ENCODE data around the gene RPS6KB1. TPM values are rescaled to one million over a fixed set of nuclear protein-coding genes. Genes with fewer than 3 reads are reported as not detected.

RPS6KB1 gene
- polyA plus RNA-seq, 1 donor from 2014 or later, result 25.3 TPM

DNA sequence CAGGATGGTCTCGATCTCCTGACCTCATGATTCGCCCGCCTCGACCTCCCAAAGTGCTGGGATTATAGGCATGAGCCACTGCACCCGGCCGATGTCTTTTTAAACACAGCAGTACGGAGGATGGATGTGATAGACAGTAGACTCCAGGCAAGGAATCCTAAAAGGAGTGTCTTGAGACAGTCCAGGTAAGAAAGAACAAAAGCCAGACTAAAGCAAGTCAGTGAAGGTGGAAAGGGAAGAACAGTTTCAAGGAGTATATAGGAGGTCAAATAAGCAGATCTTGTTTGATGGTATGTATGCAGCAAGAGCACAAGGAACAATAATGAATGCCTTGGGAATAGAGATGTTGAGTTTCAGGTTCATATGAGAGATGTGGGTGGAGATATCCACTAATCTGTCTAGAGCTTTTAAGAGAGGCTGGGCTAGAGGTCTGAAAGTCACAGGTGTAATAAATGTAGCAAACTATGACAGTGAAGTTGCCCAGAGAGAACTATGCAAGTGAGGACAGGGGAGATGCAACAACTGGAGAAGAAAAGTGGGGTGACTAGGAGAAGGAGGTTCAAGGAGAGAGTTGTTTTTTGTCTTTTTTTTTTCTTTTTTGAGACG lies 4.7 kb upstream of the RPS6KB1 start:
- H4K20me1 ChIP-seq (ENCODE audit: insufficient read depth), result no peaks in the 10 kb centered on the region
- no peak overlapping the region for H2AFZ ChIP-seq (ENCODE audit: low read depth, low read length)
- H3F3A ChIP-seq (ENCODE audit: insufficient read depth, low read length, poor library complexity, severe bottlenecking), result no peaks in the 10 kb centered on the region
- TF ChIP-seq MXI1 (conservative IDR thresholded peaks at IDR 0.05; ENCODE audit: poor library complexity, severe bottlenecking) (no peak), POLR2AphosphoS5 (IDR thresholded peaks at IDR 0.05) (no peak), EP300 (conservative IDR thresholded peaks at IDR 0.05; ENCODE audit: poor library complexity, severe bottlenecking) (no peak), TAF1 (IDR thresholded peaks at IDR 0.05; ENCODE audit: low read depth) (no peak), EZH2 (IDR thresholded peaks at IDR 0.05; ENCODE audit: borderline replicate concordance, insufficient read depth, low read length, poor library complexity, severe bottlenecking) (no peak), RAD21 (conservative IDR thresholded peaks at IDR 0.05) (no peak), SMC3 (conservative IDR thresholded peaks at IDR 0.05; ENCODE audit: poor library complexity) (no peak)
- TF ChIP-seq, protein P1, sequence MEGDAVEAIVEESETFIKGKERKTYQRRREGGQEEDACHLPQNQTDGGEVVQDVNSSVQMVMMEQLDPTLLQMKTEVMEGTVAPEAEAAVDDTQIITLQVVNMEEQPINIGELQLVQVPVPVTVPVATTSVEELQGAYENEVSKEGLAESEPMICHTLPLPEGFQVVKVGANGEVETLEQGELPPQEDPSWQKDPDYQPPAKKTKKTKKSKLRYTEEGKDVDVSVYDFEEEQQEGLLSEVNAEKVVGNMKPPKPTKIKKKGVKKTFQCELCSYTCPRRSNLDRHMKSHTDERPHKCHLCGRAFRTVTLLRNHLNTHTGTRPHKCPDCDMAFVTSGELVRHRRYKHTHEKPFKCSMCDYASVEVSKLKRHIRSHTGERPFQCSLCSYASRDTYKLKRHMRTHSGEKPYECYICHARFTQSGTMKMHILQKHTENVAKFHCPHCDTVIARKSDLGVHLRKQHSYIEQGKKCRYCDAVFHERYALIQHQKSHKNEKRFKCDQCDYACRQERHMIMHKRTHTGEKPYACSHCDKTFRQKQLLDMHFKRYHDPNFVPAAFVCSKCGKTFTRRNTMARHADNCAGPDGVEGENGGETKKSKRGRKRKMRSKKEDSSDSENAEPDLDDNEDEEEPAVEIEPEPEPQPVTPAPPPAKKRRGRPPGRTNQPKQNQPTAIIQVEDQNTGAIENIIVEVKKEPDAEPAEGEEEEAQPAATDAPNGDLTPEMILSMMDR (IDR thresholded peaks at IDR 0.05; ENCODE audit: poor library complexity, severe bottlenecking), result no peak
- TF ChIP-seq, protein P2, sequence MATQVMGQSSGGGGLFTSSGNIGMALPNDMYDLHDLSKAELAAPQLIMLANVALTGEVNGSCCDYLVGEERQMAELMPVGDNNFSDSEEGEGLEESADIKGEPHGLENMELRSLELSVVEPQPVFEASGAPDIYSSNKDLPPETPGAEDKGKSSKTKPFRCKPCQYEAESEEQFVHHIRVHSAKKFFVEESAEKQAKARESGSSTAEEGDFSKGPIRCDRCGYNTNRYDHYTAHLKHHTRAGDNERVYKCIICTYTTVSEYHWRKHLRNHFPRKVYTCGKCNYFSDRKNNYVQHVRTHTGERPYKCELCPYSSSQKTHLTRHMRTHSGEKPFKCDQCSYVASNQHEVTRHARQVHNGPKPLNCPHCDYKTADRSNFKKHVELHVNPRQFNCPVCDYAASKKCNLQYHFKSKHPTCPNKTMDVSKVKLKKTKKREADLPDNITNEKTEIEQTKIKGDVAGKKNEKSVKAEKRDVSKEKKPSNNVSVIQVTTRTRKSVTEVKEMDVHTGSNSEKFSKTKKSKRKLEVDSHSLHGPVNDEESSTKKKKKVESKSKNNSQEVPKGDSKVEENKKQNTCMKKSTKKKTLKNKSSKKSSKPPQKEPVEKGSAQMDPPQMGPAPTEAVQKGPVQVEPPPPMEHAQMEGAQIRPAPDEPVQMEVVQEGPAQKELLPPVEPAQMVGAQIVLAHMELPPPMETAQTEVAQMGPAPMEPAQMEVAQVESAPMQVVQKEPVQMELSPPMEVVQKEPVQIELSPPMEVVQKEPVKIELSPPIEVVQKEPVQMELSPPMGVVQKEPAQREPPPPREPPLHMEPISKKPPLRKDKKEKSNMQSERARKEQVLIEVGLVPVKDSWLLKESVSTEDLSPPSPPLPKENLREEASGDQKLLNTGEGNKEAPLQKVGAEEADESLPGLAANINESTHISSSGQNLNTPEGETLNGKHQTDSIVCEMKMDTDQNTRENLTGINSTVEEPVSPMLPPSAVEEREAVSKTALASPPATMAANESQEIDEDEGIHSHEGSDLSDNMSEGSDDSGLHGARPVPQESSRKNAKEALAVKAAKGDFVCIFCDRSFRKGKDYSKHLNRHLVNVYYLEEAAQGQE (IDR thresholded peaks at IDR 0.05; ENCODE audit: borderline replicate concordance), result no peak
- no peak overlapping the region for H3K4me3 ChIP-seq (ENCODE audit: low read length)
- H3K27ac ChIP-seq (ENCODE audit: low read length), result no peak overlapping the region
- no peaks in the 10 kb centered on the region for H3K9me3 ChIP-seq (ENCODE audit: low read length)
- no peaks in the 10 kb centered on the region for H3K36me3 ChIP-seq (ENCODE audit: insufficient read depth, low read length)
- no peaks in the 10 kb centered on the region for H3K9me2 ChIP-seq (ENCODE audit: insufficient read depth, low read length)
- H3K79me2 ChIP-seq (replicated peaks; ENCODE audit: insufficient read depth, low read length), result peaks cover 10% of the 10 kb centered on the region
- no peaks in the 10 kb centered on the region for H3K27me3 ChIP-seq (ENCODE audit: insufficient read depth, low read depth, low read length)
- no peak overlapping the region for H3K4me2 ChIP-seq (ENCODE audit: low read length)
- H3K9ac ChIP-seq (ENCODE audit: low read length), result no peak overlapping the region

DNA sequence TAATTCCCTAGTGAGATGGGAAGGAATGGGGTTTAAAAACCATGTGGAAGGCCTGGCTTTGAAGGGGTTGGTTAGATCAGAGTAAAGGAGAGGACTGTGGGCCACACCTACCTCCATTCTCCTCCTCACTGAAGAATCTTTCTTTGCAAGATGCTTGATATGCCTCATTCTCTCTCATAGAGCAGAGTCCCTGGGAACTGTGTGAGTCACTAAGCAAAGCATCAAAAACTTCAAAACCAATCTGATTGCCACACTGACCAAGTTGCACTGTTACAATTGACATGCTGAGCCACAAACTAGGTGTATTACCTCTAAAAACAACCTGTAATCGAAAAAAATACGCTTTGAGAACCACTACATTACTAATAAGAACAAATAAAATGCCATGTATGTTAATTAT lies 2.2 kb upstream of the RPS6KB1 start:
- Histone ChIP-seq H3K79me2 (replicated peaks; ENCODE audit: insufficient read depth, low read length) (peaks cover 27% of the 10 kb centered on the region), H2AFZ (ENCODE audit: low read depth, low read length) (no peak overlapping the region), H3K4me3 (ENCODE audit: low read length) (no peak overlapping the region)

More for the DNA sequence above, 2.2 kb upstream of the RPS6KB1 start:
- Histone ChIP-seq H3K27me3 (ENCODE audit: insufficient read depth, low read depth, low read length) (no peaks in the 10 kb centered on the region), H3K9me3 (ENCODE audit: low read length) (no peaks in the 10 kb centered on the region), H3K4me2 (ENCODE audit: low read length) (no peak overlapping the region), H3K36me3 (ENCODE audit: insufficient read depth, low read length) (no peaks in the 10 kb centered on the region), H3K9ac (ENCODE audit: low read length) (no peak overlapping the region), H3K27ac (ENCODE audit: low read length) (no peak overlapping the region), H3F3A (ENCODE audit: insufficient read depth, low read length, poor library complexity, severe bottlenecking) (no peaks in the 10 kb centered on the region), H3K9me2 (ENCODE audit: insufficient read depth, low read length) (no peaks in the 10 kb centered on the region), H4K20me1 (ENCODE audit: insufficient read depth) (no peaks in the 10 kb centered on the region)
- no peak for TF ChIP-seq RAD21 (conservative IDR thresholded peaks at IDR 0.05)
- no peak for TF ChIP-seq MXI1 (conservative IDR thresholded peaks at IDR 0.05; ENCODE audit: poor library complexity, severe bottlenecking)
- TF ChIP-seq TAF1 (IDR thresholded peaks at IDR 0.05; ENCODE audit: low read depth), result no peak
- TF ChIP-seq EP300 (conservative IDR thresholded peaks at IDR 0.05; ENCODE audit: poor library complexity, severe bottlenecking), result no peak
- no peak for TF ChIP-seq POLR2AphosphoS5 (IDR thresholded peaks at IDR 0.05)

Measured in neural cell (in vitro differentiated cells).